Liver (tissue), 9 donors: ENCODE data around the gene SYNPR. TPM values are rescaled to one million over a fixed set of nuclear protein-coding genes. Genes with fewer than 3 reads are reported as not detected.

Source experiments
- DNase-seq: peaks from one replicate; pipeline ENCODE4 v3.0.0-alpha.2; 2017; ENCODE audit warnings: low spot score
- H3K27ac ChIP-seq, 2 donors: one replicate each; pipeline ENCODE4 v1.7.0; 2013; ENCODE audit warnings: inconsistent platforms in 2 of 2, low read length in 2 of 2, control low read depth in 1 of 2, low read depth in 1 of 2, mild to moderate bottlenecking in 1 of 2
- H3K27me3 ChIP-seq, 4 donors: one replicate each; pipeline versions ENCODE4 v1.6.1 to v1.7.0; 2013; ENCODE audit warnings: low read length in 3 of 4, inconsistent platforms in 1 of 4, mild to moderate bottlenecking in 1 of 4, moderate library complexity in 1 of 4; ENCODE audit not compliant: control insufficient read depth in 4 of 4, insufficient read depth in 4 of 4
- H3K36me3 ChIP-seq, 4 donors: one replicate each; pipeline versions ENCODE4 v1.6.1 to v1.7.0; 2013; ENCODE audit warnings: low read length in 3 of 4, mild to moderate bottlenecking in 3 of 4, low read depth in 1 of 4, moderate library complexity in 1 of 4; ENCODE audit not compliant: control insufficient read depth in 4 of 4, insufficient read depth in 3 of 4
- H3K4me1 ChIP-seq, 4 donors: one replicate each; pipeline versions ENCODE4 v1.6.1 to v1.7.0; 2013; ENCODE audit warnings: low read length in 3 of 4, mild to moderate bottlenecking in 3 of 4, moderate library complexity in 1 of 4; ENCODE audit not compliant: control insufficient read depth in 4 of 4, insufficient read depth in 4 of 4
- H3K4me3 ChIP-seq, 3 donors: one replicate each; pipeline versions ENCODE4 v1.6.1 to v1.7.0; 2013; ENCODE audit warnings: low read length in 3 of 3, control low read depth in 1 of 3, low read depth in 1 of 3, mild to moderate bottlenecking in 1 of 3
- H3K9ac ChIP-seq, 2 donors: one replicate each; pipeline ENCODE4 v1.7.0; 2013; ENCODE audit warnings: low read length in 2 of 2, mild to moderate bottlenecking in 2 of 2, moderate library complexity in 2 of 2, control low read depth in 1 of 2, low read depth in 1 of 2
- H3K9me3 ChIP-seq, 4 donors: one replicate each; pipeline versions ENCODE4 v1.6.1 to v1.7.0; 2013; ENCODE audit warnings: low read length in 3 of 4; ENCODE audit not compliant: control insufficient read depth in 4 of 4
- HNF4A ChIP-seq, 2 donors: conservative IDR thresholded peaks; 2 replicates each; pipeline ENCODE4 v1.6.1; 2016; ENCODE audit warnings: antibody characterized with exemption in 2 of 2, mild to moderate bottlenecking in 2 of 2
- JUND ChIP-seq, 2 donors: IDR thresholded peaks; 2 replicates each; pipeline ENCODE4 v1.6.1; 2016; ENCODE audit warnings: antibody characterized with exemption in 2 of 2
- NR2F2 ChIP-seq: IDR thresholded peaks from 2 replicates; pipeline ENCODE4 v1.6.1; 2016; ENCODE audit warnings: antibody characterized with exemption
- RXRA ChIP-seq, 2 donors: IDR thresholded peaks; 2 replicates each; pipeline ENCODE4 v1.6.1; 2017 to 2018; ENCODE audit warnings: antibody characterized with exemption in 2 of 2, mild to moderate bottlenecking in 1 of 2
- TAF1 ChIP-seq: conservative IDR thresholded peaks from 2 replicates; pipeline ENCODE4 v1.6.1; 2016; ENCODE audit warnings: antibody characterized with exemption, mild to moderate bottlenecking
- WGBS: extraction: QIAGEN DNeasy Blood & Tissue Kit; methylation state at CpG from one replicate; pipeline ENCODE4 v1.1.7; 2013; 5-methylcytosine and 5-hydroxymethylcytosine counted together
- polyA plus RNA-seq, 2 donors: library from polyadenylated mRNA; stranded (reverse) in 1 of 2; unstranded in 1 of 2; fragments of 200-250 nt in 1 of 2; fragments of >200 nt in 1 of 2; fragmentation: Nextera tagmentation in 1 of 2; extraction: Ambion mirVana in 1 of 2; gene quantifications; one replicate each; pipeline versions ENCODE4 v1.2.1 to v1.2.3, GENCODE V29; 2013 to 2015
- total RNA-seq, 2 donors: library from RNA; depleted of rRNA; stranded (reverse); fragments of >200 nt; gene quantifications; one replicate each; pipeline ENCODE4 v1.2.3, GENCODE V29; 2014
- TF ChIP-seq, protein P1 (sequence below): IDR thresholded peaks from 2 replicates; pipeline ENCODE4 v1.6.1; 2016; ENCODE audit warnings: antibody characterized with exemption
- TF ChIP-seq, protein P2 (sequence below): IDR thresholded peaks from 2 replicates; pipeline ENCODE4 v1.6.1; 2016; ENCODE audit warnings: antibody characterized with exemption
- TF ChIP-seq, protein P3 (sequence below): IDR thresholded peaks from 2 replicates; pipeline ENCODE4 v1.6.1; 2016; ENCODE audit warnings: antibody characterized with exemption
- TF ChIP-seq, protein P4 (sequence below): IDR thresholded peaks from 2 replicates; pipeline ENCODE4 v1.6.1; 2016; ENCODE audit warnings: antibody characterized with exemption, mild to moderate bottlenecking
- donor health status: healthy.
- donor health status: healthy.
- donor health status: healthy.
- donor health status: healthy.
- donor health status: healthy.

Gene SYNPR
- total and polyA plus RNA-seq, 4 donors: not detected

DNA sequence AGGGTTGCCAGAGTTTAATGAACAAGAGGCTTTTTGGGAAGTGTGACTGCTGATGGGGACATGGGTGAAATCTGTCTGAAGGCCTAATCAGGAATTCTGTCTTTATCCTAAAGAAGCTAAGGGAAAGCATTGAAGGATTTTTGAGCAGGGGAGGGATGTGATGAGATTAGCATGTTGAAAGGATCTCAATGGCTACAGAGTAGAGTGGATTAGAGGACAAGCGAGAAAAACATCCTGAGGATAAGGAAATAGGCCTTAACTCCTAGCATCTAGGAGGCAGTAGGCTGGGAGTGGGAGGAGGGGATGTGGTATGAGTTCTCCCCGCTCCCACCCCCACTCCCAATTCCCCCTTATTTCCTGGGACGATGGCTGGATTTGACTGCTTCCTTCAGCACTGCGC is 339.3 kb downstream of the SYNPR start:
- DNase-seq: no peak

DNA sequence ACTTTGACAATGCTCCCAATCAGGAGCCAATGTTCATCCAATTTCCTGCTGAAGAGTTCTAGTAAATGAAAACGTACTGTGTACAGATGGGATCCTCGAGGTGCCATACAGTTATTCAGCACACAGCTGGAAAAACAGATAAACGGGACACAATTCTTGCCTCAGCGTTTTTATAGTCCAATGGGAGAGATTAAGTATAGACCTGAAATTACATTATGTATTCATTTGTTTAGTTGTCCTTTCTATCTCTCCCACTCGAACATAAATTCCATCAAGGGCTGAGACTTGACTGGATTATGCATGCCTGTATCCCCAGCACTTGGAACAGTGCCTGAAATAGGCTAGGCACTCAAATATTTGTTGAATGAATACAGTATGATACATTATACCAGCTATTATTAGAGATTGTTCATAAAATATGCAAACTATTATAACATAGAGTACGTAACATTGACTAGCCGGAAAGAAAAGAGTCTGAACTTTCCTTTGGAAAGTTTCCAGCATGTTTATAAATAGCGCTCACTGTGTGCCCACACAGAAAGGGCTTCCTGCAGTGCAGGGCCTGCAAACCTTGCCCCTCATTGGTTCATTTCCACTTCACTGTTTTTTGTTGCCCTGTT is 346.9 kb downstream of the SYNPR start:
- Histone ChIP-seq H3K36me3 (no peaks in the 10 kb centered on the region), H3K27ac (no peak overlapping the region), H3K4me3 (no peak overlapping the region), H3K9me3 (no peaks in the 10 kb centered on the region), H3K9ac (no peak overlapping the region), H3K27me3 (peaks cover 0 to 8% (median 0%) of the 10 kb centered on the region in 4 donors), H3K4me1 (no peaks in the 10 kb centered on the region)
- DNase-seq: no peak
- TF ChIP-seq JUND (IDR thresholded peaks at IDR 0.05): no peak
- TF ChIP-seq, protein P1, sequence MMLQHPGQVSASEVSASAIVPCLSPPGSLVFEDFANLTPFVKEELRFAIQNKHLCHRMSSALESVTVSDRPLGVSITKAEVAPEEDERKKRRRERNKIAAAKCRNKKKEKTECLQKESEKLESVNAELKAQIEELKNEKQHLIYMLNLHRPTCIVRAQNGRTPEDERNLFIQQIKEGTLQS: no peak
- no peak for TF ChIP-seq HNF4A (conservative IDR thresholded peaks at IDR 0.05)
- TF ChIP-seq, protein P2, sequence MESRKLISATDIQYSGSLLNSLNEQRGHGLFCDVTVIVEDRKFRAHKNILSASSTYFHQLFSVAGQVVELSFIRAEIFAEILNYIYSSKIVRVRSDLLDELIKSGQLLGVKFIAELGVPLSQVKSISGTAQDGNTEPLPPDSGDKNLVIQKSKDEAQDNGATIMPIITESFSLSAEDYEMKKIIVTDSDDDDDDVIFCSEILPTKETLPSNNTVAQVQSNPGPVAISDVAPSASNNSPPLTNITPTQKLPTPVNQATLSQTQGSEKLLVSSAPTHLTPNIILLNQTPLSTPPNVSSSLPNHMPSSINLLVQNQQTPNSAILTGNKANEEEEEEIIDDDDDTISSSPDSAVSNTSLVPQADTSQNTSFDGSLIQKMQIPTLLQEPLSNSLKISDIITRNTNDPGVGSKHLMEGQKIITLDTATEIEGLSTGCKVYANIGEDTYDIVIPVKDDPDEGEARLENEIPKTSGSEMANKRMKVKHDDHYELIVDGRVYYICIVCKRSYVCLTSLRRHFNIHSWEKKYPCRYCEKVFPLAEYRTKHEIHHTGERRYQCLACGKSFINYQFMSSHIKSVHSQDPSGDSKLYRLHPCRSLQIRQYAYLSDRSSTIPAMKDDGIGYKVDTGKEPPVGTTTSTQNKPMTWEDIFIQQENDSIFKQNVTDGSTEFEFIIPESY: no peak
- TF ChIP-seq, protein P3, sequence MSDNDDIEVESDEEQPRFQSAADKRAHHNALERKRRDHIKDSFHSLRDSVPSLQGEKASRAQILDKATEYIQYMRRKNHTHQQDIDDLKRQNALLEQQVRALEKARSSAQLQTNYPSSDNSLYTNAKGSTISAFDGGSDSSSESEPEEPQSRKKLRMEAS: no peak
- TF ChIP-seq, protein P4, sequence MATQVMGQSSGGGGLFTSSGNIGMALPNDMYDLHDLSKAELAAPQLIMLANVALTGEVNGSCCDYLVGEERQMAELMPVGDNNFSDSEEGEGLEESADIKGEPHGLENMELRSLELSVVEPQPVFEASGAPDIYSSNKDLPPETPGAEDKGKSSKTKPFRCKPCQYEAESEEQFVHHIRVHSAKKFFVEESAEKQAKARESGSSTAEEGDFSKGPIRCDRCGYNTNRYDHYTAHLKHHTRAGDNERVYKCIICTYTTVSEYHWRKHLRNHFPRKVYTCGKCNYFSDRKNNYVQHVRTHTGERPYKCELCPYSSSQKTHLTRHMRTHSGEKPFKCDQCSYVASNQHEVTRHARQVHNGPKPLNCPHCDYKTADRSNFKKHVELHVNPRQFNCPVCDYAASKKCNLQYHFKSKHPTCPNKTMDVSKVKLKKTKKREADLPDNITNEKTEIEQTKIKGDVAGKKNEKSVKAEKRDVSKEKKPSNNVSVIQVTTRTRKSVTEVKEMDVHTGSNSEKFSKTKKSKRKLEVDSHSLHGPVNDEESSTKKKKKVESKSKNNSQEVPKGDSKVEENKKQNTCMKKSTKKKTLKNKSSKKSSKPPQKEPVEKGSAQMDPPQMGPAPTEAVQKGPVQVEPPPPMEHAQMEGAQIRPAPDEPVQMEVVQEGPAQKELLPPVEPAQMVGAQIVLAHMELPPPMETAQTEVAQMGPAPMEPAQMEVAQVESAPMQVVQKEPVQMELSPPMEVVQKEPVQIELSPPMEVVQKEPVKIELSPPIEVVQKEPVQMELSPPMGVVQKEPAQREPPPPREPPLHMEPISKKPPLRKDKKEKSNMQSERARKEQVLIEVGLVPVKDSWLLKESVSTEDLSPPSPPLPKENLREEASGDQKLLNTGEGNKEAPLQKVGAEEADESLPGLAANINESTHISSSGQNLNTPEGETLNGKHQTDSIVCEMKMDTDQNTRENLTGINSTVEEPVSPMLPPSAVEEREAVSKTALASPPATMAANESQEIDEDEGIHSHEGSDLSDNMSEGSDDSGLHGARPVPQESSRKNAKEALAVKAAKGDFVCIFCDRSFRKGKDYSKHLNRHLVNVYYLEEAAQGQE: no peak
- 49% methylated on average over 8 of the region's 8 CpGs for WGBS

More for the DNA sequence above, 339.3 kb downstream of the SYNPR start:
- WGBS: 71% methylated on average over 4 of the region's 4 CpGs
- Histone ChIP-seq H3K4me1 (no peaks in the 10 kb centered on the region), H3K9me3 (no peaks in the 10 kb centered on the region), H3K36me3 (no peaks in the 10 kb centered on the region), H3K9ac (no peak overlapping the region), H3K27me3 (no peaks in the 10 kb centered on the region), H3K4me3 (no peak overlapping the region), H3K27ac (no peak overlapping the region)
- TF ChIP-seq, protein P2: no peak
- TF ChIP-seq RXRA (IDR thresholded peaks at IDR 0.05): no peak
- no peak for TF ChIP-seq TAF1
- TF ChIP-seq, protein P1: no peak
- no peak for TF ChIP-seq NR2F2
